ENCODE data around the gene ETS1. TPM values are rescaled to one million over a fixed set of nuclear protein-coding genes. Genes with fewer than 3 reads are reported as not detected.

Gene ETS1
- total RNA-seq, 2 donors from 2014 or later: 15.2 to 30.0 TPM

- H3K9me3 ChIP-seq: no peaks in the 10 kb centered on the region
- no peaks in the 10 kb centered on the region for H3K36me3 ChIP-seq
- intact Hi-C loops (cut with DNase I): no loop called here
- no peak for DNase-seq (ENCODE audit: low spot score)
- no peak overlapping the region for H3K27ac ChIP-seq
- H3K4me1 ChIP-seq (replicated peaks): no peaks in the 10 kb centered on the region
- H3K4me3 ChIP-seq: no peak overlapping the region
- TF ChIP-seq POLR2AphosphoS5 (IDR thresholded peaks at IDR 0.05) (no peak), POLR2A (IDR thresholded peaks at IDR 0.05) (no peak), CTCF (IDR thresholded peaks at IDR 0.05) (no peak)
- WGBS: 38% methylated on average over 1 of the region's 1 CpG
- no peaks in the 10 kb centered on the region for H3K27me3 ChIP-seq (replicated peaks; ENCODE audit: insufficient read depth)
These were observed 51.6 kb downstream of the ETS1 start for GRCh38 chr11:128535468-128536457.

GRCh38 chr11:128533472-128533871 lies 53.9 kb downstream of the ETS1 start:
- TF ChIP-seq POLR2AphosphoS5 (IDR thresholded peaks at IDR 0.05): peak; percentile 21
- no peak for TF ChIP-seq POLR2A (IDR thresholded peaks at IDR 0.05)
- no peak for TF ChIP-seq CTCF (IDR thresholded peaks at IDR 0.05)
- no peak overlapping the region for H3K4me3 ChIP-seq
- WGBS: 64% methylated on average over 2 of the region's 2 CpGs

GRCh38 chr11:128532572-128533091 lies 54.7 kb downstream of the ETS1 start:
- intact Hi-C loops (cut with DNase I): no loop called here
- Histone ChIP-seq H3K9me3 (no peaks in the 10 kb centered on the region), H3K27ac (no peak overlapping the region), H3K4me3 (no peak overlapping the region), H3K27me3 (replicated peaks; ENCODE audit: insufficient read depth) (no peaks in the 10 kb centered on the region), H3K4me1 (replicated peaks) (no peaks in the 10 kb centered on the region), H3K36me3 (no peaks in the 10 kb centered on the region)
- WGBS: 66% methylated on average over 6 of the region's 6 CpGs
- no peak for DNase-seq (ENCODE audit: low spot score)
- TF ChIP-seq POLR2A (IDR thresholded peaks at IDR 0.05): no peak

More at GRCh38 chr11:128533472-128533871, 53.9 kb downstream of the ETS1 start:
- H3K36me3 ChIP-seq: no peaks in the 10 kb centered on the region
- H3K9me3 ChIP-seq: no peaks in the 10 kb centered on the region
- intact Hi-C loops (cut with DNase I): no loop called here
- H3K27ac ChIP-seq: no peak overlapping the region
- no peaks in the 10 kb centered on the region for H3K4me1 ChIP-seq (replicated peaks)
- DNase-seq (ENCODE audit: low spot score): no peak
- no peaks in the 10 kb centered on the region for H3K27me3 ChIP-seq (replicated peaks; ENCODE audit: insufficient read depth)

GRCh38 chr11:128532016-128532571 lies 55.3 kb downstream of the ETS1 start:
- Histone ChIP-seq H3K9me3 (no peaks in the 10 kb centered on the region), H3K27ac (no peak overlapping the region), H3K36me3 (no peaks in the 10 kb centered on the region), H3K27me3 (replicated peaks; ENCODE audit: insufficient read depth) (no peaks in the 10 kb centered on the region), H3K4me3 (no peak overlapping the region), H3K4me1 (replicated peaks) (no peaks in the 10 kb centered on the region)
- WGBS: 59% methylated on average over 5 of the region's 5 CpGs
- DNase-seq (ENCODE audit: low spot score): no peak
- TF ChIP-seq POLR2A (IDR thresholded peaks at IDR 0.05) (no peak), CTCF (IDR thresholded peaks at IDR 0.05) (no peak), POLR2AphosphoS5 (IDR thresholded peaks at IDR 0.05) (no peak)
- intact Hi-C loops (cut with DNase I): no loop called here

GRCh38 chr11:128531588-128531987 lies 55.8 kb downstream of the ETS1 start:
- intact Hi-C loops (cut with DNase I): no loop called here
- Histone ChIP-seq H3K9me3 (no peaks in the 10 kb centered on the region), H3K36me3 (no peaks in the 10 kb centered on the region), H3K27ac (no peak overlapping the region), H3K4me1 (replicated peaks) (no peaks in the 10 kb centered on the region), H3K4me3 (no peak overlapping the region), H3K27me3 (replicated peaks; ENCODE audit: insufficient read depth) (no peaks in the 10 kb centered on the region)
- TF ChIP-seq POLR2A (IDR thresholded peaks at IDR 0.05): no peak
- no peak for TF ChIP-seq CTCF (IDR thresholded peaks at IDR 0.05)
- TF ChIP-seq POLR2AphosphoS5 (IDR thresholded peaks at IDR 0.05): no peak
- 78% methylated on average over 2 of the region's 2 CpGs for WGBS
- no peak for DNase-seq (ENCODE audit: low spot score)

Measured in prostate gland (tissue), 2 donors.